EL (cell line): ENCODE measurements around the gene ABCC1.
"Not testable (repeated sequence)": the region's sequence is repeated elsewhere in the genome, so short reads cannot be mapped to it uniquely, and the experiment has no call there.

Experiments
- DNase-seq: peaks from one replicate; pipeline ENCODE4 v3.0.0-alpha.2; 2016

Gene ABCC1

GRCh38 chr16:16163571-16163970 lies 214.2 kb downstream of the ABCC1 start:
- DNase-seq = no peak

GRCh38 chr16:16164243-16164642 lies 214.8 kb downstream of the ABCC1 start:
- no peak for DNase-seq

GRCh38 chr16:16166085-16166484 lies 216.7 kb downstream of the ABCC1 start:
- no peak for DNase-seq

GRCh38 chr16:16166949-16167348 lies 217.5 kb downstream of the ABCC1 start:
- DNase-seq = no peak

GRCh38 chr16:16167927-16168326 lies 218.5 kb downstream of the ABCC1 start:
- no peak for DNase-seq

GRCh38 chr16:16168431-16168830 lies 219.0 kb downstream of the ABCC1 start:
- no peak for DNase-seq

- DNase-seq = no peak
These were observed 220.2 kb downstream of the ABCC1 start for GRCh38 chr16:16169615-16170014.

- DNase-seq = no peak
These were observed 222.0 kb downstream of the ABCC1 start for GRCh38 chr16:16171332-16171919.

GRCh38 chr16:16172991-16173390 lies 223.6 kb downstream of the ABCC1 start:
- DNase-seq = no peak

- no peak for DNase-seq
These were observed 225.9 kb downstream of the ABCC1 start for GRCh38 chr16:16175296-16175695.

GRCh38 chr16:16176328-16176727 lies 226.9 kb downstream of the ABCC1 start:
- no peak for DNase-seq

GRCh38 chr16:16178455-16179162 lies 229.2 kb downstream of the ABCC1 start:
- no peak for DNase-seq

GRCh38 chr16:16181748-16182147 lies 232.3 kb downstream of the ABCC1 start:
- DNase-seq = not testable (repeated sequence)

GRCh38 chr16:16182918-16183317 lies 233.5 kb downstream of the ABCC1 start:
- no peak for DNase-seq

GRCh38 chr16:16183562-16183961 lies 234.1 kb downstream of the ABCC1 start:
- no peak for DNase-seq

- DNase-seq = no peak
These were observed 235.2 kb downstream of the ABCC1 start for GRCh38 chr16:16184594-16184993.

GRCh38 chr16:16185095-16185494 lies 235.7 kb downstream of the ABCC1 start:
- DNase-seq = no peak

- no peak for DNase-seq
These were observed 237.4 kb downstream of the ABCC1 start for GRCh38 chr16:16186820-16187219.

GRCh38 chr16:16188827-16189226 lies 239.4 kb downstream of the ABCC1 start:
- DNase-seq = no peak

GRCh38 chr16:16189842-16190241 lies 240.4 kb downstream of the ABCC1 start:
- DNase-seq = no peak

GRCh38 chr16:16190546-16190945 lies 241.1 kb downstream of the ABCC1 start:
- no peak for DNase-seq

GRCh38 chr16:16190966-16191365 lies 241.6 kb downstream of the ABCC1 start:
- DNase-seq = not testable (repeated sequence)

- DNase-seq = no peak
These were observed 242.2 kb downstream of the ABCC1 start for GRCh38 chr16:16191493-16192167.
